HG02973 (cell line): ENCODE data around the gene FHAD1.

Experiments used
- ATAC-seq: cut with Tn5 transposase; IDR thresholded peaks from one replicate; pipeline ENCODE4 v1.9.1; 2021; ENCODE audit warnings: moderate library complexity; ENCODE audit not compliant: unreplicated experiment

Gene FHAD1

GRCh38 chr1:15246960-15247614 lies at the start of gene FHAD1:
Gene FHAD1 (plus strand): TSS chr1:15247223. CDS start chr1:15251785, 4,562 bp downstream.
- ATAC-seq: no peak

- ATAC-seq: no peak
Measured at GRCh38 chr1:15197591-15198447, 49.2 kb upstream of the FHAD1 start.

- ATAC-seq: no peak
Measured at GRCh38 chr1:15198684-15199083, 48.3 kb upstream of the FHAD1 start.

GRCh38 chr1:15201221-15201620 lies 45.8 kb upstream of the FHAD1 start:
- no peak for ATAC-seq

- ATAC-seq: no peak
Measured at GRCh38 chr1:15201849-15202551, 45.0 kb upstream of the FHAD1 start.

DNA sequence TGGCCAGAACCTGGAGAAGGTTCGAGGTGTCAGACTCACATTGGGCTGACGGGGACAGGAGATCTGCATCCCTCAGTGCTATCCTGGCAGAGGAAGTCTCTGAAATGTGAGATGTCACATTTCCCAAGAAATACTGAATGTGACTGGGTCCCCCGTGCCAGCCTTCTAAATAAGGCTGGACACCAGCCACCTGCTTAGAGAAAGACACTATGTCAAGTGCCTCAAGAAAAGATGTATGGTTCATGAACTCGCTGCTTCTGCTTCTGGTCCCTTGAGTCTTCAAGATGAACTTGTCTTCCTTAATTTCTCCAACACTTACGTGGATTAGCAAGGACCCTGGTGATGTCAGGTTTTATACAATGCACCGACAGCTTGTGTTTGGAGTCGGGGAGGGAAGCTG lies 42.1 kb upstream of the FHAD1 start:
- no peak for ATAC-seq

DNA sequence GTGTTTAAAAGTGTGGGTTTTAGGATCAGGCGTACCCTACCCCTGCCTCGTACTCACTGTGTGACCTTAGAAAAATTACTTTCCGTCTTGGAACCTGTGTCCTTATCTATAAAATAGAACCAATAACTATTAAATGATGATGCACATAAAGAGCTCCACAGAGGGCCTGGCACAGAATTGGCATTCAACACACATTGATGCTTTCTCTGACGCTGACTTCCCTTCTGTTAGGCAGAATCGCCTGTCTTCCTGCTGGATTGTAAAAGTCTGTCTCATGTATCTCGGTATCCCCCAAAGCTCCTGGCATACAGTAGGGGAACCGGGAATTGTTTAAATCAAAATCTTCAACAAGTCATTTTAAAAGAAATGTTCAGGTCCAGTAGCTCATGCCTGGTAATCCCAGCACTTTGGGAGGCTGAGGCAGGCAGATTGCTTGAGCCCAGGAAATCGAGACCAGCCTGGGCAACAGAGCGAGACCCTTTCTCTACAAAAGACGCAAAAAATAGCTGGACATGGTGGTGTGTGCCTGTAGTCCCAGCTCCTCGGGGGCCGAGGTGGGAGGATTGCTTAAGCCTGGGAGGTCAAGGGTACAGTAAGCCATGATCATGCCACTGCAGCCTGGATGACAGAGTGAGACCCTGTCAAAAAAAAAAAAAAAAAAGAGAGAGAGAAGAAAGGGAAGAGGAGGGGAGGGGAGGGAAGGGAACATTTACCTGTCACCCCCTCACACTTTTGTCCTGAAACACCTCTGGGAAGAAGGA lies 41.3 kb upstream of the FHAD1 start:
- no peak for ATAC-seq

DNA sequence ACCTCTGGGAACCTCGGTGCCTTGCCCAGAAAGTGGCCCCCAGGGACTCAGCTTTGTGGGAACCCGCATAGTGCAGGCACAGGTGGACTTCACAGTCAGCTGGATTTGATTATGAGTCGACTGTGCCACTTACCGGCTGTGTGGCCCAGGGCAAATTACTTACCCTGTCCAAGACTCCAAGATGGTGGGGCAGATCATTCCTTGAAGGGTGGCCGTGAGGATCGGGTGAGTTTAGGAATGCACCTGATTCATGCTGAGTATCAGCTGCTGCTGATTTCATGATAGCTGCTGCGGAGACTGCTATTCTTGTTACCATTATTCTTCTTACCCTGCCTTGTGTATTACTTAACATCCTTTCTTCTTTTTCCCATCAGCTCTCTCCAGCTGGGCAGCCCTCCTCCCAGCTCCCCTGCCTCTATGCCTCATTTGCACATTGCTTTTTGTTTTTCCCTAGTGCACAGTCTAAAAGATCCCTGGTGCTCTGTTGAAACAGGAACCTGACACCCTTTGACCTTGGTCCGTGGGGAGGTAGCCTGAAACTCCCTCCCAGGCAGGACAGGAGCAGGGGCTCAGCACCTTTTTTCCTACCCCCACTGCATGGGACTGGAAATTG lies 40.5 kb upstream of the FHAD1 start:
- ATAC-seq: no peak

DNA sequence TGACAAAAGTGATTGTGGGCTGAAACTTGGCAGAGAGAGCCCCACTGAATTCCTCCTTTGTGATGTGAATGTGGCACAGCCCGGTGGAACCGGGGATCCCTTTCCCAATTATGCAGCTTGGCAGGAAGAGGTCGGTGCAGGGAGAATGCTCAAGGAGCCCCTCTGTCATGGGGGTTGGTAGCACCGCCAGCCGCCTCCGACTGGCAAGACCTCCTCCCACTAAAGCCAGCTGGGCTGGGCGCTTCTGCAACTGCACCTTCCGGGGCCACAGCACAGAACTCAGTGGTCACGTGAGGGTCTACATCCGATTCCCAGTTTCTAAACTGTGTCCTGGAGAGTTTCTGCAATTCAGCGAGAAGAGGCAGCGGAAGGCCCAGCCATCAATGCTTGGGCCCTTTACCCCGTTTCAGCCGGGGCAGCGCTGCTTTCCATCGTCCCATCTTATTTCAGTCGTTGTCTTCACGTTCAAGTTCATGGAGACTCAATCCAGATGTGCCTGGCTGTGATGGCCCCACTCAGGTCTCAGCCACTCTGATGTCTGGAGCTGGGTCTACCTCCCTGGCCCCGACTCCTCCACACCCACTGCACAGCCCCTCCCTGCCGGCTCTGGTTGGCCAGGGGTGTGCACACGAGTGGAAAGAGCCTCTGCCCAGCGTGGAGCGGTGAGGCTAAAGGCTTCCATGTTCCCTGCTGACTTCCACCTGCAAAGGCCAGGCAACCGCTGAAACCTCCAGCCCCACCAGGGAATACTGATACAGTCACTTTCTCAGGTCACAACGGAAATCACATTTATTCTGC lies 39.8 kb upstream of the FHAD1 start:
- no peak for ATAC-seq

- ATAC-seq: no peak
Measured at GRCh38 chr1:15207829-15208429, 39.1 kb upstream of the FHAD1 start.

DNA sequence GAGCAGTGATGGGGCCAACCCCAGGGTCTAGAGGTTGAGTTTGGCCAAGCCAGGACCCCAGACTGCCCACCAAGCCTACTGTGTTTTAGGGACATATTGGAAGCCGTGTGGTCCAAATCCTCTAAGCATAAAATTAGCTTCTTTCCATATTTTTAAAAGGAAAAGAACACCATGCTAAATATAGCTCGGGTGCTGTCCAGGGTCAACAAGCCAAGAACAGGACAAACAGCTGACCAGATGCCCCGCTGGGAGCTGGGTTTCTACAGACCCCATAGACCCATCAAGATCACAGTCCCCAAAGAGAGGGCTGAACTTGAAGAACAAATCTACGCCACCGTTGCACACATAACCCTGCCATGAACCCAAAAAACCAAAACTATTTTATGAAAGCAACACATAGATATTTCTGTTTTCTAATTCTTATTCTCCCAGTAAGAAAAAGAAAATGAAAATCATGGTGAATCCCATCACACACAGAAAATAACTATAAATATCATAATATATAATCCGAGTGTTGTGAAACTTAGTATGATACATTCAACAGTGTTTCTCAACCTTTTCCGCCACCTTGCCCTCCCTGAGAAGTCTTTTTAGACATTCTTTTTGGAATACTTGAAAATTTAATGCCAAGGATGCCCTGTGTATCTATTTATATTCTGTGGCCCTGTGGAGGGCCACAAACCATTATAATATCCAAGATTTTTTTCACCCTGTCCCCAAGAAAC lies 36.2 kb upstream of the FHAD1 start:
- ATAC-seq: no peak

DNA sequence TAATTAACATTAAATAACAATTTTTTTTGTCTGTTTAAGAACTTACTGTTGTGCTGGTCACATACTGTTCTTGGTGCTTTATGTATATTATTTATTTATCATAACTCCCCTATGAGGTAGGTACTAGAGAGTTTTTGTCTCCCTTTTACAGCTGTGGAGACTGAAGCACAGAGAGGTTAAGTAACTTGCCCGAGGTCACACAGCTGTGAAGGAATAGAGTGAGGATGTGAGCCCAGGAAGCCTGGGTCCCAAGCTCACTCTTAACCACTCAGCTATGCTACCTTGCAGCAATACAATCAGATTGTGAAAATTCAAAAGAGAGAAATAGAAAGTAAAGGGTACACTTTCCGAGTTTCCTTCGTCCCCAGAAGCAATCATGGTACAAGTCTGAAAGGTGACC lies 35.6 kb upstream of the FHAD1 start:
- ATAC-seq: no peak

DNA sequence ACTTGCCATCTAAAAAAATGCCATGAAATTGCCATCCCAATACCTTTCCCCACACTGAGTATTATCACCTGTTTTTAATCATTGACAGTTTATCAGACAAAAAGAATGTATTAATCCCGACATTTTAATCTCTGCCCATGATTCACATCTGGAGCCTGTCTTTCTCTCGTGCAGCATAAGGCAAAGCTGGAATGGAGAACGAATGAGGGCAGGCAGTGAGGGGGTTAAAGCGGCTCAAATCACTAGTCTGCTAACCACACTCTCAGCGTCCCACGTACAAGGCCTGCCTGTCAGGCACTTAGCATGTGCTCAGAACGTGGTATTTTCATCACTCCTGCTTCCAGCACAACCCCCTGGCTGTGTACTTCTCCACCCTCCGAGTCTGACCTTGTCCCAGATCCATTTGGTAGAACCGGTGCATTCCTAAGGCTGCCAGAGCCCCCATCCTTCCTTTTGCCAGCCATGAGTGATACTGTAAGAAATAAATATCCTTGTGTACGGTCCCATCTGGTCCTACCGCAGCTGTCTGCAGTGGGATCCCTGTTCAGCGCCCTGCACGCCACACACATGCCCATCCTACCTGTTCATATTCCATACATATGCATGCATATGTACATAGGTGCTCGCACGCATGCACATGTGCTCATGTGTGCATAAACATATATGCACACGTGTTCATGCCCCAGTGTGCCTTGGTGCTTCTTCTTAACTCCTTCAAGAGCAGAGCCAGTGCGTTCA lies 34.6 kb upstream of the FHAD1 start:
- no peak for ATAC-seq

DNA sequence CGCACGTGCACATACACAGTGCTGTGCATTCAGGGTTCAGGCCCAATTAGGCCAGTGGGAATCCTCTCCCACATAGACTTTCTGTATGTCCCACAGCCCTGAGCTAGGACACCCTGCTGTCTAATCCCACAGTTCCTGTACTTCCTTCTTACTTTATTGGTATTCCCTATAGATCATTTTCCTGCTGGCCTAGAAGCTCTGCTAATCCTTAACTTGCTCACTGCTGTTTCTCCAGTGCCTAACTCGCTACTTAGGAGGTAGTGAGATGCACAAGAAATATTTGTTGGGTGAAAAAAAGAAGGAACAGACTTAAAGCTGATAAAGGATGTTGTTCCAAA lies 34.1 kb upstream of the FHAD1 start:
- ATAC-seq: no peak

DNA sequence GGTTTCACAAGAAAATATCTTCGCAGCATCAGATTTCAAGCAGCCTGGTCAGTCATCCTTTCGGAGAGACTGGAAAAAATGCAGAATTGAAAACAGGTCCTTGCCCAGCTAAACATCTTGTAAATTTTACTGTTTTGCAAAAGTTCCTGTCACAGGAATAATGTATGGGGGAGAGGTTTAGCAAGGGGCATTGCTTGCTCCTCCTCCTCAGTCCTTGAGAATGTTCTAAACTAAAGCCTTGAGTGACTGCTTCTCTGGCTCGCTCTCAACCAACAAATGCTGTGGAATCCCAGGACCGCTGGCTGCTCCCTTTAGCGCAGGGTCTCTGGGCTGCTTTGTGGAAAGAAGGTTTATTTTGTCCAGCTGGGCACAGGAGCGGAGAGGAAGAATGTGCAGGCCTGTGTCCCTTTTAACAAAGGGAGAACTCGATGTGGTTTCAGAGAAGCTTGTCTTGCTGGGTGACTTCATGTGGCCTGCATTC lies 33.6 kb upstream of the FHAD1 start:
- no peak for ATAC-seq

DNA sequence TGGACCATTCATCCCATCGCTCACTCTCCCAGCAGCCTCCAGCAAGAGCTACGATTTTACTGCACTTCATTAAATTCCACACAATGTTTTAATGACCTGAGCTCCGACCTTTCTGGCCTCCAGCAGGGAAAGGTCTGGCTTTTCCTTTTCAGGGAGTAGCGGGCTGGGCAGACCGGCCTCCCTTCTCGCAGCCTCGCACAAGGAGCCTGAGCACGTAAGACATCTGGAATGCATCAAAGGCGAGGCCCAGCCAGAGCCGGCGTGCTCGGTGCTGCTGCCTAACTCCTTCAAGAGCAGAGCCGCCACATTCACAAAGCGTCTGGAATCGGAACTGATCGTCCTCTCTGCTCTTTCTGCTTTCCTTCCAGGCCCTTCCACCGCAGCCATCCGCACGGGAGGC lies 32.5 kb upstream of the FHAD1 start:
- ATAC-seq: no peak

- ATAC-seq: no peak
Measured at GRCh38 chr1:15215116-15215515, 31.9 kb upstream of the FHAD1 start.

- no peak for ATAC-seq
Measured at GRCh38 chr1:15217654-15218053, 29.4 kb upstream of the FHAD1 start.
